Peyer's patch (tissue), 4 donors: ENCODE results near the gene GALNT2.

Experiments used
- POLR2A ChIP-seq, 2 donors: fragments of 450-650 bp; IDR thresholded peaks; one replicate each; pipeline ENCODE4 v1.5.1; 2017; ENCODE audit warnings: antibody characterized with exemption in 2 of 2, mild to moderate bottlenecking in 2 of 2, moderate library complexity in 2 of 2
- TF ChIP-seq, protein P1 (sequence below), 6 experiments: fragments of 450-650 bp in 4 of 6; fragments of 200-600 bp in 2 of 6; sonication (generic) in 1 of 6; IDR thresholded peaks; one replicate each; pipeline ENCODE4 v1.5.1; 2017 to 2019; ENCODE audit warnings: antibody characterized with exemption in 6 of 6, mild to moderate bottlenecking in 3 of 6, moderate library complexity in 1 of 6

DNA sequence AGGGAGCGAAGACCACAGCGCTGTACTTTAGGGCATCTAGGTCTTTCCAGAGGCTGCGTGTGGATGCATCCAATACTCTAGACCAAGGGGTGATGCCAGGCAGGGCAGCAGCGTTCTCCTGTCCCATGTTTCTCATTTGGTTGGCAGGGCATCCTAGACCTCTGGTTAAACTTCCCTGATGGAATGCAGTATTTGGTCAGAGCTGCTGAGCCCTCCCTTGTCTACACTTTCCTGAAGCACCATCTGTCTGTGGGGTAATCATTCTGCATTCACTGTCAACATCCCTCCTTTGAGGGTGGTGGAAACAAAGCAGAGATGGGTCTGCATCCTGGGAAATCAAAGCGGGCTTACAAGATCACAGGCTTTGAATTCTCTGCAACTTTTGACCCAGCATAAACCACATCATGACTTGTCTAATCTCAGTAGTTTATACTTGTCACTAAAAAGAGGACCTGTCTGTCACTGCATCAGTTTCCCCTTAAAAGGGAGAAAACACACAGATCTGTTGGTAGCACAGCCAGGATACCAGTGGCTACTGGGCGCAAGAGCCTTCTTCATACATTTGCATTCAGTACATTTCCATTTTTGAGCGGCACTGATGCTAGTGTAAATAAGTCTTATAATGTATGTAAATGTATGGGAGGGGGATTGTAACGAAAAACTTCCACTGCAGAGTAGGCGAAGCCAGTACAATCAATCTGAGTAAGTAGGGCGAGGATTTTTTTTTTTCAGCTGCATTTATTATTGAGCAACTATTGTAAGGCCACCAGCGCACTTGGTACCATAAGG lies 106.3 kb downstream of the GALNT2 start:
- no peak for TF ChIP-seq POLR2A (IDR thresholded peaks at IDR 0.05)
- TF ChIP-seq, protein P1, sequence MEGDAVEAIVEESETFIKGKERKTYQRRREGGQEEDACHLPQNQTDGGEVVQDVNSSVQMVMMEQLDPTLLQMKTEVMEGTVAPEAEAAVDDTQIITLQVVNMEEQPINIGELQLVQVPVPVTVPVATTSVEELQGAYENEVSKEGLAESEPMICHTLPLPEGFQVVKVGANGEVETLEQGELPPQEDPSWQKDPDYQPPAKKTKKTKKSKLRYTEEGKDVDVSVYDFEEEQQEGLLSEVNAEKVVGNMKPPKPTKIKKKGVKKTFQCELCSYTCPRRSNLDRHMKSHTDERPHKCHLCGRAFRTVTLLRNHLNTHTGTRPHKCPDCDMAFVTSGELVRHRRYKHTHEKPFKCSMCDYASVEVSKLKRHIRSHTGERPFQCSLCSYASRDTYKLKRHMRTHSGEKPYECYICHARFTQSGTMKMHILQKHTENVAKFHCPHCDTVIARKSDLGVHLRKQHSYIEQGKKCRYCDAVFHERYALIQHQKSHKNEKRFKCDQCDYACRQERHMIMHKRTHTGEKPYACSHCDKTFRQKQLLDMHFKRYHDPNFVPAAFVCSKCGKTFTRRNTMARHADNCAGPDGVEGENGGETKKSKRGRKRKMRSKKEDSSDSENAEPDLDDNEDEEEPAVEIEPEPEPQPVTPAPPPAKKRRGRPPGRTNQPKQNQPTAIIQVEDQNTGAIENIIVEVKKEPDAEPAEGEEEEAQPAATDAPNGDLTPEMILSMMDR (IDR thresholded peaks at IDR 0.05), result no peak
